Activated naive CD8-positive, alpha-beta T cell treated with anti-CD3 and anti-CD28 coated beads, Interleukin-2, amount 50 U/mL, for 24 hours (primary cell): ENCODE results near the gene BAG5.
"Not testable (repeated sequence)": the region's sequence is repeated elsewhere in the genome, so short reads cannot be mapped to it uniquely, and the experiment has no call there.

Experiments used
- ATAC-seq: fragments of 150-1000 bp; cut with Tn5 transposase; one replicate; pipeline ENCODE4 v1.10.0; 2021
- DNase-seq: peaks from one replicate; pipeline ENCODE4 v3.0.0; 2021
- H3K27ac Mint-ChIP-seq: one replicate; pipeline ENCODE4 v1.8.0; 2021; ENCODE audit warnings: mild to moderate bottlenecking, mixed read lengths
- H3K27me3 Mint-ChIP-seq: one replicate; pipeline ENCODE4 v1.8.0; 2021; ENCODE audit warnings: mixed read lengths
- H3K36me3 Mint-ChIP-seq: one replicate; pipeline ENCODE4 v1.8.0; 2021; ENCODE audit warnings: low read depth, mixed read lengths
- H3K4me1 Mint-ChIP-seq: one replicate; pipeline ENCODE4 v1.8.0; 2021; ENCODE audit warnings: mixed read lengths
- H3K4me3 Mint-ChIP-seq: one replicate; pipeline ENCODE4 v1.8.0; 2021; ENCODE audit warnings: mild to moderate bottlenecking, moderate library complexity, mixed read lengths
- H3K9me3 Mint-ChIP-seq: one replicate; pipeline ENCODE4 v1.8.0; 2021; ENCODE audit warnings: mixed read lengths

Gene BAG5

GRCh38 chr14:103562429-103563225, at the start of gene BAG5, which contains the start of gene COA8:
Gene BAG5, minus strand, starts transcription at chr14:103562657. Its CDS starts 1,493 bp downstream, at chr14:103561164.
Gene COA8, plus strand, starts transcription at chr14:103562960. Its CDS starts 42 bp downstream, at chr14:103563002.
- Mint-ChIP-seq H3K4me3 (peak within 1 kb of the TSS; percentile 95), H3K27ac (peak within 1 kb of the TSS; percentile 94), H3K36me3 (peaks cover 35% of the 10 kb centered on the region), H3K4me1 (peaks cover 67% of the 10 kb centered on the region), H3K9me3 (no peaks in the 10 kb centered on the region), H3K27me3 (no peaks in the 10 kb centered on the region)
- ATAC-seq (peak; percentile 69), DNase-seq (peak; percentile 89)

- no peak for ATAC-seq
- H3K27me3 Mint-ChIP-seq: peaks cover 34% of the 10 kb centered on the region
- H3K4me1 Mint-ChIP-seq: peaks cover 18% of the 10 kb centered on the region
- no peak overlapping the region for H3K4me3 Mint-ChIP-seq
- H3K9me3 Mint-ChIP-seq: peaks cover 7% of the 10 kb centered on the region
- no peak overlapping the region for H3K27ac Mint-ChIP-seq
- peaks cover 7% of the 10 kb centered on the region for H3K36me3 Mint-ChIP-seq
- DNase-seq: no peak
These were observed 48.8 kb upstream of the BAG5 start for GRCh38 chr14:103611215-103611614.

GRCh38 chr14:103609081-103609480, 46.6 kb upstream of the BAG5 start:
- not testable (repeated sequence) for ATAC-seq, H3K36me3 Mint-ChIP-seq, H3K9me3 Mint-ChIP-seq, H3K4me3 Mint-ChIP-seq, DNase-seq, H3K27ac Mint-ChIP-seq
- Mint-ChIP-seq H3K27me3 (peaks cover 31% of the 10 kb centered on the region), H3K4me1 (peaks cover 18% of the 10 kb centered on the region)

GRCh38 chr14:103607822-103608221, 45.4 kb upstream of the BAG5 start:
- H3K27ac Mint-ChIP-seq: no peak overlapping the region
- peaks cover 7% of the 10 kb centered on the region for H3K9me3 Mint-ChIP-seq
- peak overlapping the region; percentile 61 for H3K4me3 Mint-ChIP-seq
- peaks cover 7% of the 10 kb centered on the region for H3K36me3 Mint-ChIP-seq
- DNase-seq (no peak), ATAC-seq (peak; percentile 12)
- peaks cover 31% of the 10 kb centered on the region for H3K27me3 Mint-ChIP-seq
- peaks cover 18% of the 10 kb centered on the region for H3K4me1 Mint-ChIP-seq

- ATAC-seq (peak; percentile 78), DNase-seq (peak; percentile 63)
- Mint-ChIP-seq H3K27me3 (peaks cover 31% of the 10 kb centered on the region), H3K4me1 (peaks cover 18% of the 10 kb centered on the region), H3K4me3 (peak overlapping the region; percentile 61), H3K9me3 (peaks cover 7% of the 10 kb centered on the region), H3K27ac (peak overlapping the region; percentile 73), H3K36me3 (peaks cover 7% of the 10 kb centered on the region)
These were observed 44.7 kb upstream of the BAG5 start for GRCh38 chr14:103606963-103607668.

- Mint-ChIP-seq H3K4me3 (no peak overlapping the region), H3K9me3 (no peaks in the 10 kb centered on the region), H3K36me3 (no peaks in the 10 kb centered on the region), H3K27ac (no peak overlapping the region), H3K27me3 (peaks cover 27% of the 10 kb centered on the region), H3K4me1 (peaks cover 18% of the 10 kb centered on the region)
- DNase-seq: no peak
- ATAC-seq: no peak
These were observed 42.2 kb upstream of the BAG5 start for GRCh38 chr14:103604620-103605019.

- Mint-ChIP-seq H3K36me3 (no peaks in the 10 kb centered on the region), H3K4me3 (no peak overlapping the region), H3K27me3 (no peaks in the 10 kb centered on the region), H3K9me3 (no peaks in the 10 kb centered on the region), H3K4me1 (no peaks in the 10 kb centered on the region), H3K27ac (no peak overlapping the region)
- DNase-seq (no peak), ATAC-seq (no peak)
These were observed 38.0 kb upstream of the BAG5 start for GRCh38 chr14:103600503-103600902.

GRCh38 chr14:103597623-103598377, 35.3 kb upstream of the BAG5 start:
- Mint-ChIP-seq H3K4me3 (no peak overlapping the region), H3K4me1 (no peaks in the 10 kb centered on the region), H3K36me3 (no peaks in the 10 kb centered on the region), H3K27ac (no peak overlapping the region), H3K9me3 (no peaks in the 10 kb centered on the region), H3K27me3 (no peaks in the 10 kb centered on the region)
- DNase-seq (no peak), ATAC-seq (peak; percentile 81)

GRCh38 chr14:103594265-103594664, 31.8 kb upstream of the BAG5 start:
- no peak for ATAC-seq
- DNase-seq: no peak
- Mint-ChIP-seq H3K4me3 (no peak overlapping the region), H3K27me3 (no peaks in the 10 kb centered on the region), H3K36me3 (peaks cover 2% of the 10 kb centered on the region), H3K27ac (no peak overlapping the region), H3K9me3 (no peaks in the 10 kb centered on the region), H3K4me1 (no peaks in the 10 kb centered on the region)

- Mint-ChIP-seq H3K27me3 (no peaks in the 10 kb centered on the region), H3K9me3 (no peaks in the 10 kb centered on the region), H3K4me3 (no peak overlapping the region), H3K4me1 (no peaks in the 10 kb centered on the region), H3K27ac (no peak overlapping the region), H3K36me3 (peaks cover 6% of the 10 kb centered on the region)
- DNase-seq (no peak), ATAC-seq (no peak)
These were observed 31.1 kb upstream of the BAG5 start for GRCh38 chr14:103593577-103593976.

GRCh38 chr14:103584326-103584915, 22.0 kb upstream of the BAG5 start:
- ATAC-seq: no peak
- H3K9me3 Mint-ChIP-seq: no peaks in the 10 kb centered on the region
- no peaks in the 10 kb centered on the region for H3K27me3 Mint-ChIP-seq
- H3K4me1 Mint-ChIP-seq: no peaks in the 10 kb centered on the region
- H3K4me3 Mint-ChIP-seq: no peak overlapping the region
- H3K27ac Mint-ChIP-seq: no peak overlapping the region
- DNase-seq: no peak
- peaks cover 8% of the 10 kb centered on the region for H3K36me3 Mint-ChIP-seq

GRCh38 chr14:103581954-103582703, 19.7 kb upstream of the BAG5 start:
- peaks cover 4% of the 10 kb centered on the region for H3K36me3 Mint-ChIP-seq
- no peak for ATAC-seq
- H3K4me3 Mint-ChIP-seq: no peak overlapping the region
- no peak for DNase-seq
- H3K9me3 Mint-ChIP-seq: no peaks in the 10 kb centered on the region
- H3K4me1 Mint-ChIP-seq: no peaks in the 10 kb centered on the region
- no peaks in the 10 kb centered on the region for H3K27me3 Mint-ChIP-seq
- H3K27ac Mint-ChIP-seq: no peak overlapping the region

- Mint-ChIP-seq H3K27ac (no peak overlapping the region), H3K27me3 (no peaks in the 10 kb centered on the region), H3K4me1 (no peaks in the 10 kb centered on the region), H3K36me3 (peaks cover 5% of the 10 kb centered on the region), H3K9me3 (no peaks in the 10 kb centered on the region), H3K4me3 (no peak overlapping the region)
- ATAC-seq (no peak), DNase-seq (no peak)
These were observed 18.7 kb upstream of the BAG5 start for GRCh38 chr14:103581206-103581605.
